Measurements from ENCODE around the gene CENPN.

The CENPN gene

DNA sequence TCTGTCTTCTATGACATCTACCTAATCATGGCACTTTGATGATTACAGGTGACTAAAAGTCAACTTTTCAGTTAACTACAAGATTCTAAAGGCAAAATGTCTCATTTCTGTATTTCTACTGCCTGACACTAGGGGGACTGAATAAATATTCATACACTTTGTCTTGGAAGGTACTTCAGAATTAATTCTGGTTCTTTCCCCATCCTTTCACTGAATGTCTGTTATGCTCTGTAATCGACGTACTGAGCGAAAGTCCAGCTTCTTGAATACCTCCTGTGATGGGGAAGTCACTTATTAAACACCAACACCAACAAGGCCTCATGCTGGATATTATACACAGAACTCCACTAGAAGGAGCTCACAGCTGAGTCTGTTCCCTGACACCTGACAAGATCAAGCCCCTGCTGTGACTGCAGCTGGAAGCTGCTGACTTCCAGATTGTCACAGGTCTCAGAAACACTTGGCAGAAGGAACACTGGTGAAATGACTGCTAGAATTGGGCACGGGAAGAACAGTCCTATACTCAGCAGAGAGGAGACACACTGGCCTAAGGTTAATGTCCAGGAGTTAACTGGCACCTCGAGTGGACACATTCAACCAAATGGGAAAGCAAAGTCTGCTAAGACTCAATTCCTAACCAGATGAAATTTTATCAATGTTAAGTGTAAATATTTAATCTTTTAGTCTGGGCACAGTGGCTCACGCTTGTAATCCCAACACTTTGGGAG, 32.2 kb upstream of the CENPN start:
- Histone ChIP-seq H3K27ac (no peak overlapping the region), H3K4me1 (no peaks in the 10 kb centered on the region), H3K9me3 (no peaks in the 10 kb centered on the region), H3K27me3 (no peaks in the 10 kb centered on the region), H3K4me3 (no peak overlapping the region), H3K36me3 (peaks cover 20 to 24% (median 23%) of the 10 kb centered on the region in 3 donors)
- no peak for DNase-seq
- TF ChIP-seq, protein P1, sequence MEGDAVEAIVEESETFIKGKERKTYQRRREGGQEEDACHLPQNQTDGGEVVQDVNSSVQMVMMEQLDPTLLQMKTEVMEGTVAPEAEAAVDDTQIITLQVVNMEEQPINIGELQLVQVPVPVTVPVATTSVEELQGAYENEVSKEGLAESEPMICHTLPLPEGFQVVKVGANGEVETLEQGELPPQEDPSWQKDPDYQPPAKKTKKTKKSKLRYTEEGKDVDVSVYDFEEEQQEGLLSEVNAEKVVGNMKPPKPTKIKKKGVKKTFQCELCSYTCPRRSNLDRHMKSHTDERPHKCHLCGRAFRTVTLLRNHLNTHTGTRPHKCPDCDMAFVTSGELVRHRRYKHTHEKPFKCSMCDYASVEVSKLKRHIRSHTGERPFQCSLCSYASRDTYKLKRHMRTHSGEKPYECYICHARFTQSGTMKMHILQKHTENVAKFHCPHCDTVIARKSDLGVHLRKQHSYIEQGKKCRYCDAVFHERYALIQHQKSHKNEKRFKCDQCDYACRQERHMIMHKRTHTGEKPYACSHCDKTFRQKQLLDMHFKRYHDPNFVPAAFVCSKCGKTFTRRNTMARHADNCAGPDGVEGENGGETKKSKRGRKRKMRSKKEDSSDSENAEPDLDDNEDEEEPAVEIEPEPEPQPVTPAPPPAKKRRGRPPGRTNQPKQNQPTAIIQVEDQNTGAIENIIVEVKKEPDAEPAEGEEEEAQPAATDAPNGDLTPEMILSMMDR (IDR thresholded peaks at IDR 0.05) = no peak
- intact Hi-C loops (cut with DNase I; ENCODE audit: low total_unique reads) = no loop called here

DNA sequence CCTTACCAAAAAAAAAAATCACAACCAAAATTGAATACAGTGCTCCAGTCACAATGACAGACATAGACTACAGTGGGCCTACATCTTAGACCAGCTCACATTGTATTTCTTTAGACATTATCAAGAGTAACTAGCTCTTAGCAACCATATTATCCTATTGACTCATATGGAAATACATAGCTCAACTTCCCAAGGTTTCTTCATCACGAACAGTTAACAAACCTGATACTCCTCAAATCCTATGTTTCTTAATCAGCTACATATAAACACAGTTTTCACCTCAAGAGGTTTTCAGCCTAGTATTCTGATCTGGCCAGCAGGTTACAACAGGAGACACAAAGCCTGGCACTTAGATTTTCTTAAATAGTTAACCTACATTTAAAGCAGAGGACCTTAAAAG, 30.1 kb upstream of the CENPN start:
- no peaks in the 10 kb centered on the region for H3K27me3 ChIP-seq
- no peaks in the 10 kb centered on the region for H3K9me3 ChIP-seq
- TF ChIP-seq, protein P1 (IDR thresholded peaks at IDR 0.05) = no peak
- peaks cover 21 to 26% (median 23%) of the 10 kb centered on the region in 3 donors for H3K36me3 ChIP-seq
- no peak for DNase-seq
- no peak overlapping the region for H3K4me3 ChIP-seq
- H3K27ac ChIP-seq = no peak overlapping the region
- no peaks in the 10 kb centered on the region for H3K4me1 ChIP-seq
- intact Hi-C loops (cut with DNase I; ENCODE audit: low total_unique reads) = no loop called here

DNA sequence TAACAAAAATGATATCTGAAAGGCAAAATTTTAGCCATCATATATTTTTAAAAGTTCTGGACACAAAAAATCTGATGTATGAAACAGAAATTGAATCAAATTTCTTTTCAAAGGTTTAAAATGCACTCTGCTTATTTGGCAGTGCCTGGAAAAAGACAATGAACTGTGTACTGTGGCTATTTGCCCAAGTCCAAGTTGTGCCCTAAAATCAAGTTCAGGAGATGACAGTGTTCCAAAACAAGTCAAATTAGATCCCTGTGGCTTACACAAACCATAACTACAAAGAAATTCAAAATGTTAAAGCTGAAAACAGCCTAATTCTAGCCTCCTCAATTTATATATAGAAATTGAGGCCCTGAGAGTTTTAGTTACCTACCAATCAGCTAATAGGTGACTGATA, 25.9 kb upstream of the CENPN start:
- Histone ChIP-seq H3K27ac (no peak overlapping the region), H3K27me3 (no peaks in the 10 kb centered on the region), H3K4me1 (no peaks in the 10 kb centered on the region), H3K4me3 (no peak overlapping the region), H3K36me3 (peaks cover 12 to 14% (median 13%) of the 10 kb centered on the region in 3 donors), H3K9me3 (no peaks in the 10 kb centered on the region)
- TF ChIP-seq, protein P1 (IDR thresholded peaks at IDR 0.05) = no peak
- no peak for DNase-seq
- intact Hi-C loops (cut with DNase I; ENCODE audit: low total_unique reads) = no loop called here

DNA sequence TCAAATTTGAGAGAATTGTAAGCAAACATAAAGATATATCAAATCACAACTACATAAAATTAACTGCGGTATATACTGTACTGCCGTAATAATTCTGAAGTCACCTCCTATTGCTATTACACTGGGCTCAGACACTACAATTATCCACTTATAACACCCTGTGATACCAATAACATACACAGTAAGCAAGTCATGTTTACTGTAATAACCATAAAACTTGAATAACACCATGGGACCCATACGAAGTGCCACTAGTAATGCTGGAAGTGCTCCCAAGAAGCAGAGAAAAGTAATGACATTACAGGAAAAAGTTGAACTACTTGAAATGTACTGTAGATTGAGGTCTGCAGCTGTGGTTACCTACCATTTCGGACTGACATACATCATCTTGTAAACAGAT, 24.4 kb upstream of the CENPN start:
- Histone ChIP-seq H3K36me3 (peaks cover 9 to 14% (median 10%) of the 10 kb centered on the region in 3 donors), H3K9me3 (no peaks in the 10 kb centered on the region), H3K4me1 (no peaks in the 10 kb centered on the region), H3K4me3 (no peak overlapping the region), H3K27ac (no peak overlapping the region), H3K27me3 (no peaks in the 10 kb centered on the region)
- TF ChIP-seq, protein P1 (IDR thresholded peaks at IDR 0.05) = no peak
- intact Hi-C loops (cut with DNase I; ENCODE audit: low total_unique reads) = no loop called here
- no peak for DNase-seq

DNA sequence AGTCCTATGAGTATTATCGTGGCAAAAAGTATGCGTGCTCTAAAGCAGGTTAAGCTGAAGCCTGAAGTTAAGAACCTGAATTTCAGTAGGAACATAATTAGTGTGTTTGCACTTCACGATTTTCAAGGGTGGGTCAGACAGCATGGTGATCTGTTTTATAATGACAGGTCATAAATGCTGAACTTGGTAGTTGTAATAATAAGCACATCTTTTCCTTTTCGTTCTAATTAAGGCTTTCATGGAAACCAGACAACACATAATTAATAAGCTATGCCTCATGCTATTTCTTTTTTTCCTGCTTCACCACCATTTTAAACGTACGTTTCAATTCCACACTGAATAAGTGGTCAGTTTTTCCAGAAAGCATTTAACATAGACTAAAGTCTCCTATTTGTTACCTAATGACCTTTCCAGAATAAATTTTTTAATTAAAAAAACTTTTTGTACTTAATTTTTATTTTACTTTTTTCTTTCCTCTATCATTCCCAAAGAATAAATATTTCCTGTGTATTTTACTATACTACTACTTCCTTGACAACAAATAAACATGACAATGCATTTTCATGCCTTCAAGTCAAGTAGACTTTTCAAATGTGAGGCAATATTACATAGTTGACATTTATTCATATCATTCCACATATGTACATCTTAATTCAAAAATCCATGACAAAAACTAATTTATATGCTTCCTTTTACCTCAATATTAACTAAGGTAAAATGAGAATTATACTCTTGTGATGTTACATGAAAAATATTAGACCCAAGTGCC, 22.7 kb upstream of the CENPN start:
- Histone ChIP-seq H3K4me1 (no peaks in the 10 kb centered on the region), H3K27ac (no peak overlapping the region), H3K27me3 (no peaks in the 10 kb centered on the region), H3K9me3 (no peaks in the 10 kb centered on the region), H3K4me3 (no peak overlapping the region), H3K36me3 (peaks cover 6 to 8% (median 8%) of the 10 kb centered on the region in 3 donors)
- TF ChIP-seq, protein P1 (IDR thresholded peaks at IDR 0.05) = no peak
- intact Hi-C loops (cut with DNase I; ENCODE audit: low total_unique reads) = no loop called here
- DNase-seq = no peak

All from tibial artery (tissue), 4 donors.